Stimulated activated CD8-positive, alpha-beta memory T cell treated with anti-CD3 and anti-CD28 coated beads, Interleukin-12 subunit alpha, Interleukin-12 subunit beta, amount 100 ng/mL, for 4 hours (primary cell): ENCODE results near the gene SLAMF7.

Source experiments
- DNase-seq: peaks from one replicate; pipeline ENCODE4 v3.0.0-alpha.2; 2020; ENCODE audit warnings: low read depth

Gene SLAMF7

GRCh38 chr1:160745551-160745950 lies 6.5 kb downstream of the SLAMF7 start:
- no peak for DNase-seq

- no peak for DNase-seq
Observed at GRCh38 chr1:160746836-160747500, 7.9 kb downstream of the SLAMF7 start.

DNA sequence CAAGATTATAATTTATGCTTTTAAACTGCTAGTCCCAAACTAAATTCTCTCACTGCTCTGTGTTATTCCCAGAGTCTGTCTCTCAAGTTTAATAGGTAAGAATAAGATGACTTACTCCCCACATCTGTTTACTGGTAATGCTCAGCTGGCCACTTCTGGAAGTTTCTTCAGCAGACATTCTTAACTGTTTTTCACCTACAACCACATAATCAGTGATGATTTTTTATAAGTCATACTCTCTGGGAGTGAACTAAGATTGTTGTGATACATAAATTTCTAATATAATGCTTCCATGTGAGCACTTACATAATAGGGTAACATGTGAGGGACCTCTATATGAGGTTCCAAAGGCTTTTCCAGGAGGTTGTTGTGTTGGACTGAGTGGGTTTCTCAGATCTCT lies 8.7 kb downstream of the SLAMF7 start:
- DNase-seq = no peak

- no peak for DNase-seq
Observed at GRCh38 chr1:160748181-160748877, 9.3 kb downstream of the SLAMF7 start.

- DNase-seq = no peak
Observed at GRCh38 chr1:160748878-160749269, 9.8 kb downstream of the SLAMF7 start.

- no peak for DNase-seq
Observed at GRCh38 chr1:160750608-160751007, 11.6 kb downstream of the SLAMF7 start.

DNA sequence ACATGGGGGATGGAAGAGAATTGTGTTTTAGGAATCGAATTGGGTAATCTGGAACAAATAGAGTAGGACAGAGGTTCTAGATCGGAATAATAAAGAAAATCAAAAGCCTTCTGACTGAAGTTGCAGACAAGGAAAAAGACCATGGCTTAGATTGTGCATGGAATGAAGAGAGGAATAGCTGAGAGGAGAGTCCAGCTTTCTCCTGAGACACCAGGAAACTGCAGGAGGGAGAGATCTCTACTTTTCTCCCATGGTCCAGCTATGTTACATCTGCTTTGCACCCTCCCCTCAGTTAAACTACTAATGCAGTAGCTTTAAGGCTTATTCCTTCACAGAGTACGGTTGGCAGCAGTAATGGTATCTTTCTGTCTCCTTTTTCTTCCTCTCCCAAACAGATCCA lies 13.4 kb downstream of the SLAMF7 start:
- DNase-seq = no peak

- no peak for DNase-seq
Observed at GRCh38 chr1:160752924-160753323, 13.9 kb downstream of the SLAMF7 start.

DNA sequence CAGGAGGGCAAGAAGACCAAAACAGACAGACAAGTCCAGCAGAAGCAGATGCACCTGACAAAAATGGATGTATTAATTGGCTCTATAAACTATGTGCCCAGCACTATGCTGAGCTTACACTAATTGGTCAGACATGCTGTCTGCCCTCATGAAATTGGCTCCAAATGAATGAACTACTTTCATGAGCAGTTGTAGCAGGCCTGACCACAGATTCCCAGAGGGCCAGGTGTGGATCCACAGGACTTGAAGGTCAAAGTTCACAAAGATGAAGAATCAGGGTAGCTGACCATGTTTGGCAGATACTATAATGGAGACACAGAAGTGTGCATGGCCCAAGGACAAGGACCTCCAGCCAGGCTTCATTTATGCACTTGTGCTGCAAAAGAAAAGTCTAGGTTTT lies 14.5 kb downstream of the SLAMF7 start:
- no peak for DNase-seq

DNA sequence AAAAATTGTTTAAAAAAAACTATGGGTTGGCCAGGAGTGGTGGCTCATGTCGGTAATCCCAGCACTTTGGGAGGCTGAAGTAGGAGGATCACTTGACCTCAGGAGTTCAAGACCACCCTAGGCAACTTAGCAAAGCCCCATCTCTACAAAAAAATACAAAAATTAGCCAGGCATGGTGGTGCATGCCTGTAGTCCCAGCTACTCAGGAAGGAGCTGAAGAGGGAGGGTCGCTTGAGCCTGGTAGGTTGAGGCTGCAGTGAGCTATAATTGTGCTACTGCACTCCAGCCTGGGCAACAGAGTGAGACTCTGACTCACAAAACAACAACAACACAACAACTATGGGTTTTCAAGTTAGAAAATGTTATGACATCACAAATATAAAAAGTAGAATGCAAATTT lies 16.4 kb downstream of the SLAMF7 start:
- no peak for DNase-seq

- DNase-seq = no peak
Observed at GRCh38 chr1:160755911-160756848, 17.1 kb downstream of the SLAMF7 start.

DNA sequence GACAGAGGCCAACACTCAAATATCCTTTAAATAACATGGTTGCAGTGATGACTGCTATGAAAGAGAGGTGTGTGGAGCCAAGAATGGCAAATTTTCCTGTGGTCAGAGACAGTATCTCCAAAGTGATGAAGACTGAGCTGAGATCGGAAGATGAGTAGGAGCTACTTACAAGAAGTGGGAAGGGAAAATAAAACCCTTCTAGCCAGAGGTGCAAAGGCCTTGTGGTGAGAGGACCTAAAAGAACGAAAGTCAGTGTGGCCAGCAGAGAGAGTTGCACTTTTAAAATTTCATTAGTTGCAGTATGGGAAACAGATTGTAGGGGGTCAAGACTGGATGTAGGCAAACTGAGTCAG lies 17.8 kb downstream of the SLAMF7 start:
- DNase-seq = no peak

GRCh38 chr1:160758521-160758920 lies 19.5 kb downstream of the SLAMF7 start:
- DNase-seq = no peak

DNA sequence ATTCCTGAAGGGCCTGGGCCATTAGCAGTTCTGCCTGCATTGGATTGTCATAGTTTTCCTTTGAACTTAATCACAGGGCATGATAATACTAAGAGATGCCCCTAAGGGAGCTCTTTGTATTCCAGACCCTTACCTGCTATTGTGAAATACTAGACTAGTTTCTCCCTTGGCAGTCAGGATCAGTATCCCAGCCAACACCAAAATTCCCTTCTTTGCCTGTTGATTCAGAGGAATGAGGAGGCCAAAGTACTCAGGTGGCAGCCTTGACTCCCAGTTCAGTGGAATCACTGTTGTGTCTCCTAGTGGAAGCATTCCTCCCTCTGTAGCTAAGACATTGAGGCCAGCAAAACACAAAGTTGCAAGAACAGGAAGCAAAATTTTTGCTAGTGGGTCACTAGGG lies 20.7 kb downstream of the SLAMF7 start:
- DNase-seq = no peak

- no peak for DNase-seq
Observed at GRCh38 chr1:160761046-160761445, 22.0 kb downstream of the SLAMF7 start.

- no peak for DNase-seq
Observed at GRCh38 chr1:160761886-160762285, 22.8 kb downstream of the SLAMF7 start.

DNA sequence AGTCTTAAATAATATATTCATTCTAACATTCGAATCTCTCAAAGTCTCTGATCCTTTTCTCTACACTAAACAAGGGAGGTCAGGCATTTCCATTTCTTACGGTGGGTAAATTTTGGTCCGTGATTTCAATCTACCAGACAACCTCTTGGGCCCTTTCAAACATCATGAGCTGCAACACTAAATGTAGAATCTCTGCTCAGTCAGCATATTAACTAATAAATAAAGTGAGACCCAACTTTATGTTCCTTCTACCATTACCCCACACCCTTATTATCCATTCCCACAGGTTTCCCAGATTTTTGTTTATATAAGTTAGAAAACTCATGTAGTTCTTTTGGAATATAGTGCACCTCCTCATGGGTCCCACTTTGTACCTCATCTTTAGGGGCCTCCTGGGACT lies 24.9 kb downstream of the SLAMF7 start:
- no peak for DNase-seq

- no peak for DNase-seq
Observed at GRCh38 chr1:160767395-160768294, 28.6 kb downstream of the SLAMF7 start.

- DNase-seq = peak; percentile 69
Observed at GRCh38 chr1:160768295-160768657, 29.2 kb downstream of the SLAMF7 start.

DNA sequence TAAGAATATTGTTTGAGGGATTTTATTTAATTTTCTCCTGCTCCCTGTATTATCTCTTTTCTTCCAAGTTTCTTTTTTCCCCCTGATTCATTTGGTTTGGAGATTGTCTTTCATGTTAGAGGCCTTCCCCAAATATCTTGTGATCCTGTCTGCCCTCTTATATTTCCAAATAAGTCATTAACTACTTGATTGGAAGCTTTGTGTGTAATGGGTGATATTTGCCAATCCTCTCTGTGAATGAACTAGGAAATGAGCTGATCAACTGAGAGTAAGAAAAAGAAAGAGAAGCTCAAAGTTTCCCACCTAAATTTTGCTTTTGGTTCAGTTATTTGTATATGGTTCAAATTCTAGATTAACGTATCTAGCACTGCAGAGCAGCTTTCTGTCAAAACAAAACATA lies 33.3 kb downstream of the SLAMF7 start:
- DNase-seq = no peak

GRCh38 chr1:160773093-160773492 lies 34.0 kb downstream of the SLAMF7 start:
- no peak for DNase-seq
